BE2C (cell line): ENCODE measurements around the gene RBMS1.

Experiments
- DNase-seq: peaks from one replicate; pipeline ENCODE4 v3.0.0-alpha.2; 2020
- H3K27me3 ChIP-seq: fragments of 250-450 bp; sonication (Bioruptor Pico); 2 replicates; pipeline ENCODE4 v1.5.1; 2020; ENCODE audit warnings: mild to moderate bottlenecking
- H3K36me3 ChIP-seq: fragments of 250-450 bp; sonication (Bioruptor Pico); 2 replicates; pipeline ENCODE4 v1.5.1; 2020; ENCODE audit warnings: mild to moderate bottlenecking
- H3K4me1 ChIP-seq: fragments of 250-450 bp; sonication (Bioruptor Pico); 2 replicates; pipeline ENCODE4 v1.5.1; 2020
- H3K4me3 ChIP-seq: 2 replicates; pipeline ENCODE4 v1.5.1; 2011; ENCODE audit warnings: low read depth, low read length
- H3K9me3 ChIP-seq: fragments of 250-450 bp; sonication (Bioruptor Pico); 2 replicates; pipeline ENCODE4 v1.5.1; 2020
- CTCF ChIP-seq: IDR thresholded peaks from 2 replicates; pipeline ENCODE4 v1.5.1; 2012; ENCODE audit warnings: mild to moderate bottlenecking, low read depth, low read length

Gene RBMS1

GRCh38 chr2:160388464-160389263, 104.9 kb downstream of the RBMS1 start:
- TF ChIP-seq CTCF, result no peak
- no peaks in the 10 kb centered on the region for H3K9me3 ChIP-seq
- no peak overlapping the region for H3K4me3 ChIP-seq
- no peaks in the 10 kb centered on the region for H3K27me3 ChIP-seq
- H3K4me1 ChIP-seq, result peaks cover 4% of the 10 kb centered on the region; the same call in 1 of the 2 replicates
- no peaks in the 10 kb centered on the region for H3K36me3 ChIP-seq
- no peak for DNase-seq

GRCh38 chr2:160387558-160388262, 105.9 kb downstream of the RBMS1 start:
- Histone ChIP-seq H3K36me3 (no peaks in the 10 kb centered on the region), H3K4me1 (peaks cover 4% of the 10 kb centered on the region; the same call in 1 of the 2 replicates), H3K9me3 (no peaks in the 10 kb centered on the region), H3K4me3 (no peak overlapping the region), H3K27me3 (no peaks in the 10 kb centered on the region)
- no peak for TF ChIP-seq CTCF
- no peak for DNase-seq

- no peak for TF ChIP-seq CTCF
- H3K36me3 ChIP-seq, result no peaks in the 10 kb centered on the region
- H3K4me3 ChIP-seq, result no peak overlapping the region
- no peak for DNase-seq
- no peaks in the 10 kb centered on the region for H3K27me3 ChIP-seq
- H3K9me3 ChIP-seq, result no peaks in the 10 kb centered on the region
- H3K4me1 ChIP-seq, result peaks cover 11% of the 10 kb centered on the region
Measured at GRCh38 chr2:160384791-160385190, 108.8 kb downstream of the RBMS1 start.

GRCh38 chr2:160381425-160381951, 112.1 kb downstream of the RBMS1 start:
- peaks cover 8% of the 10 kb centered on the region for H3K4me1 ChIP-seq
- H3K4me3 ChIP-seq, result no peak overlapping the region
- no peak for TF ChIP-seq CTCF
- no peak for DNase-seq
- H3K36me3 ChIP-seq, result no peaks in the 10 kb centered on the region
- no peaks in the 10 kb centered on the region for H3K9me3 ChIP-seq
- H3K27me3 ChIP-seq, result no peaks in the 10 kb centered on the region

GRCh38 chr2:160380611-160381010, 113.0 kb downstream of the RBMS1 start:
- Histone ChIP-seq H3K4me3 (no peak overlapping the region), H3K9me3 (no peaks in the 10 kb centered on the region), H3K4me1 (peaks cover 8% of the 10 kb centered on the region), H3K36me3 (no peaks in the 10 kb centered on the region), H3K27me3 (no peaks in the 10 kb centered on the region)
- TF ChIP-seq CTCF, result no peak
- DNase-seq, result no peak

- no peaks in the 10 kb centered on the region for H3K9me3 ChIP-seq
- H3K4me1 ChIP-seq, result peaks cover 8% of the 10 kb centered on the region
- H3K36me3 ChIP-seq, result no peaks in the 10 kb centered on the region
- TF ChIP-seq CTCF, result no peak
- H3K27me3 ChIP-seq, result no peaks in the 10 kb centered on the region
- no peak overlapping the region for H3K4me3 ChIP-seq
- DNase-seq, result no peak
Measured at GRCh38 chr2:160380000-160380570, 113.5 kb downstream of the RBMS1 start.
